Skeletal muscle satellite cell (primary cell): ENCODE data around the gene PTCHD1.

Experiments
- H3K27me3 ChIP-seq: 2 replicates; pipeline ENCODE4 v1.7.0; 2013; ENCODE audit warnings: low read length; ENCODE audit not compliant: control insufficient read depth, insufficient read depth
- H3K36me3 ChIP-seq: 2 replicates; pipeline ENCODE4 v1.7.0; 2013; ENCODE audit warnings: mild to moderate bottlenecking, control low read depth, low read length; ENCODE audit not compliant: insufficient read depth
- H3K4me1 ChIP-seq: 2 replicates; pipeline ENCODE4 v1.7.0; 2013; ENCODE audit warnings: low read length; ENCODE audit not compliant: control insufficient read depth, insufficient read depth
- H3K4me2 ChIP-seq: 2 replicates; pipeline ENCODE4 v1.7.0; 2013; ENCODE audit warnings: mild to moderate bottlenecking, low read length
- H3K4me3 ChIP-seq: 2 replicates; pipeline ENCODE4 v1.7.0; 2013; ENCODE audit warnings: low read length
- H3K9ac ChIP-seq: 2 replicates; pipeline ENCODE4 v1.7.0; 2013; ENCODE audit warnings: mild to moderate bottlenecking, low read depth, low read length, moderate library complexity
- H3K9me3 ChIP-seq: replicated peaks from 2 replicates; pipeline ENCODE4 v1.7.0; 2013; ENCODE audit warnings: mild to moderate bottlenecking, control low read depth, low read length

PTCHD1 gene

GRCh38 chrX:23386260-23386659, 51.6 kb downstream of the PTCHD1 start:
- Histone ChIP-seq H3K4me1 (no peaks in the 10 kb centered on the region), H3K4me2 (no peak overlapping the region), H3K9ac (no peak overlapping the region), H3K36me3 (no peaks in the 10 kb centered on the region), H3K27me3 (no peaks in the 10 kb centered on the region), H3K4me3 (no peak overlapping the region), H3K9me3 (no peaks in the 10 kb centered on the region)

GRCh38 chrX:23386726-23387125, 52.1 kb downstream of the PTCHD1 start:
- H3K4me3 ChIP-seq: no peak overlapping the region
- H3K27me3 ChIP-seq: no peaks in the 10 kb centered on the region
- no peak overlapping the region for H3K9ac ChIP-seq
- no peak overlapping the region for H3K4me2 ChIP-seq
- H3K9me3 ChIP-seq: no peaks in the 10 kb centered on the region
- H3K4me1 ChIP-seq: no peaks in the 10 kb centered on the region
- H3K36me3 ChIP-seq: no peaks in the 10 kb centered on the region

DNA sequence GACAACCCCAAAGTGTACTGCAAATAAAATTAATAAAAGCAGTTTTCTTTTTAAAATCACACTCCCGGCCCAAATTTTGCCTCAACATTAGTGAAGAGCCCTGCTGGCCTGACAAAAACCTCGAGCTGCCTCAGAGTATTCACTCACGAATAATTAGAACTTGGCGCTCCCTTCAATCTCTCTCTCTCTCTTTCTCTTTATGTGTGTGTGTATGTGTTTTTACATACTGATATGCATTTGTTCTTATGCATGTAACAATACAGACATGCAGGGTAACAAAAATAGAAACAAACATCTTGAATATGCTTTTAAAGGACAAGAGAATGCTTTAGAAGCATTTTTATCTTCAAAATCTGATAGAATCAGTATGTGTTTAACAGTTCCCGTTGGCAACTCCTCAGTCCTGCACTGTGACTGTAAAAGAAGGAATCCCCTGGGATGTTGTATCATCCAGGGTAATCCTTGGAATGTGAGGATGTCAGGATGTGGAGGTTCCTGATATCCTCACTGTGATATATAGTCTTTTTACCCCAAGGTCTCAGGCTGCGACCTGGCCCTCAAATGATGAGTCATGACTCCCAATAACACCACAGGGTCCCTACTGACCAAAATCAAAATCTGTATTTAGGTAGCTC, 53.0 kb downstream of the PTCHD1 start:
- Histone ChIP-seq H3K9ac (no peak overlapping the region), H3K4me1 (no peaks in the 10 kb centered on the region), H3K9me3 (no peaks in the 10 kb centered on the region), H3K27me3 (no peaks in the 10 kb centered on the region), H3K4me3 (no peak overlapping the region), H3K36me3 (no peaks in the 10 kb centered on the region), H3K4me2 (no peak overlapping the region)

DNA sequence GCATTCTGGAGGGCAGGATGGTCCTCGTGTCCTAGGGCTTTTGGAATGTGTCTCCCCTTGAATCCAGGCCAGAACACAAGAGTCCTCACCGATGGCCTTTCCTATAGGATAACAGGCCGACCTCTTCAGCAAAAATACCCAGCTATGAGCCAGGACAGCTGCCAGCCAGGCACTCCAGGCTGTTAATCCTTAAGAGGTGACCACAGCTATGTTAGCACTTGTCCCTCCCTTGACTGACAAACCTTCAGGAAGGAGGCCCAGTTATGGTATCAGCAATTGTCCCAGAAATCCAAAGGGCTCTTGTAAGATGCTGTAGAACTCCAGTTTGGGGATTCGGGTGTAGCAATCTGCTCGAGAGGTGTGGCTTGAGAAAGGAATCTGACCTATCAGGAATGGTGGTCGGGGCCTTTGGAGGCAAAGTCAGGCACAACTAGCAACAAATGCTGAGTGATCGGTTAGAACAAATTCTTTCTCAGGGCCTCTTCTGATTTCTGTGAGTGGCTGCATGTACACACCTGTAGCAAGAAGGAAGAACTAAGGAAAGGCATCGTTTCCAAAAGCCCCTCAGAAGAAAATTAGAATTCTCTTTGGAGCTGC, 54.6 kb downstream of the PTCHD1 start:
- Histone ChIP-seq H3K4me1 (no peaks in the 10 kb centered on the region), H3K9ac (no peak overlapping the region), H3K4me3 (no peak overlapping the region), H3K36me3 (no peaks in the 10 kb centered on the region), H3K9me3 (no peaks in the 10 kb centered on the region), H3K27me3 (no peaks in the 10 kb centered on the region), H3K4me2 (no peak overlapping the region)

DNA sequence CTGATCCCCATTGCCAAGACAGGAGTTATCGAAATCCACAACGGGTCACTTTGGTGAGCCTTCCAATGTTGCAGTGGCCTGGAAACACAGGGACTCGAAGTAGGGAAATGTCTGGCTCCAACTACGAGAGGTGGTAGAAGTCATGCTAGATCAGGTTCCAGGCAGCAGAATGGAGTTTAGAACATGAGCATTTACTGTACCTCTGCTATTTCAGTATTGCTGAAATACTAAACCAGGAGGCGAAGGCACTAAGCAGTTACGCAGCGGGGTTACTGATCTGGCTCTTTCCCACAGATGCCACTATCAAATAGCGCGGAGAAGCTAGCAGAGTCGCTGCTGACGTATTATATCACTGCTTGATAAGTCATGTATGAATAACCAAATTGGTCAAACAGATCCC, 56.3 kb downstream of the PTCHD1 start:
- no peaks in the 10 kb centered on the region for H3K9me3 ChIP-seq
- H3K36me3 ChIP-seq: no peaks in the 10 kb centered on the region
- no peak overlapping the region for H3K4me3 ChIP-seq
- no peak overlapping the region for H3K4me2 ChIP-seq
- no peaks in the 10 kb centered on the region for H3K27me3 ChIP-seq
- H3K4me1 ChIP-seq: no peaks in the 10 kb centered on the region
- H3K9ac ChIP-seq: no peak overlapping the region

GRCh38 chrX:23392195-23392594, 57.5 kb downstream of the PTCHD1 start:
- Histone ChIP-seq H3K9ac (no peak overlapping the region), H3K36me3 (no peaks in the 10 kb centered on the region), H3K4me3 (no peak overlapping the region), H3K4me1 (no peaks in the 10 kb centered on the region), H3K27me3 (no peaks in the 10 kb centered on the region), H3K9me3 (no peaks in the 10 kb centered on the region), H3K4me2 (no peak overlapping the region)

DNA sequence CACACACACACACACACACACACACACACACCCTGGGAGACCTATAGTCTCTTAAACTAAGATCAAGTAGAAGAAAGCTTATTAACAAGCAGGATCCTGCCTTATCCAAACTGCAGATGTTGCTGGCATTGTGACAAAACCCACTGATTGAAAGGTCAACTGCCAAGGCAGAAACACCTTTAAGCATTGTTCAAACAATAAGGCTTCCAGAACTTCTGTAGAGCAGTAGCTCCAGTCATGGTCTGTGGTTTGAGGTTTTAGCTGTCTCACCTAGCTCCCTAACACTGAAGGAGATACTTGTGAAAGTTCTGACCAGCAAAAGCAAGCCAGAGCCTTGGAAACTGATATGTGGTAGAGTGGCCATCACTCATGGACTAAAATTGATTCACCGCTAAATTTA, 59.8 kb downstream of the PTCHD1 start:
- Histone ChIP-seq H3K4me1 (no peaks in the 10 kb centered on the region), H3K9ac (no peak overlapping the region), H3K27me3 (no peaks in the 10 kb centered on the region), H3K4me3 (no peak overlapping the region), H3K9me3 (no peaks in the 10 kb centered on the region), H3K36me3 (no peaks in the 10 kb centered on the region), H3K4me2 (no peak overlapping the region)

DNA sequence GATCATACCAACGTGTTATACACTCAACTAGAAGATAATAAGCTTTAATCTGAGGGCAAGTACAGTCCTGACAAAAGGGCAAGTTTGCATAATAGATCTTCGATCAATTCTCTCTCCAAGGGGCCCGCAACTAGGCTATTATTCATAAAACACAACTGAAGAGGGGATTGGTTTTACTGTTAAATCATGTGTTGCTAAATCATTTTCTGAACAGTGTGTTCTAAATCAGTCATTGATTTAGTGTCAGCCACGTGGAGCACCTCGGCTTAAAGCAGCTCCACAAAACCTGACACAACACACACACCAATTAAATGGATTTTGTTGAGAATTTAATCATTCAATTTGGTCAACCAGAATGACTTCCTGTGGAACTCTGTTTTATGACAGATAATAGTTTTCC, 61.6 kb downstream of the PTCHD1 start:
- H3K4me2 ChIP-seq: no peak overlapping the region
- no peaks in the 10 kb centered on the region for H3K36me3 ChIP-seq
- no peak overlapping the region for H3K4me3 ChIP-seq
- H3K9ac ChIP-seq: no peak overlapping the region
- H3K4me1 ChIP-seq: no peaks in the 10 kb centered on the region
- H3K9me3 ChIP-seq: no peaks in the 10 kb centered on the region
- H3K27me3 ChIP-seq: no peaks in the 10 kb centered on the region

DNA sequence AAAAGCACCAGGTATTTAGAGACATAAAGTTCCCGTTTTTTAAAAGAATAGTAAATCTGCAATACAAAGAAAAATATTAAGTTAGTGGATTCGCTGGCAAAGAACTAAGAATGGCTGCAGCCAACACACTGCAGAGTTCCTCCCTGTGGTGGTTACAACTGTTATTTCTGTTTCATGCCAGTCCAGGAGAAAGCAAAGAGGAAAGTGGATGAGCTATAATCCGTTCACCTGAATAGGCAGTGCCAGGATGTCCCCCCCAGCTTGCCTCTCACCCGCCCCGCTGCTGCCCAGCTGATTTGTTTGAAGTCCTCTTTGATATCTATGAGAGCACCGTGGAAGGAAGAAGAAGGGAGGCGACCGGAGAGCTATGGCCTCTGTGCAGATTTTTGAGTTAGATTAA, 63.9 kb downstream of the PTCHD1 start:
- no peak overlapping the region for H3K4me2 ChIP-seq
- no peaks in the 10 kb centered on the region for H3K36me3 ChIP-seq
- H3K27me3 ChIP-seq: no peaks in the 10 kb centered on the region
- no peaks in the 10 kb centered on the region for H3K4me1 ChIP-seq
- H3K9ac ChIP-seq: no peak overlapping the region
- H3K4me3 ChIP-seq: no peak overlapping the region
- H3K9me3 ChIP-seq: no peaks in the 10 kb centered on the region

DNA sequence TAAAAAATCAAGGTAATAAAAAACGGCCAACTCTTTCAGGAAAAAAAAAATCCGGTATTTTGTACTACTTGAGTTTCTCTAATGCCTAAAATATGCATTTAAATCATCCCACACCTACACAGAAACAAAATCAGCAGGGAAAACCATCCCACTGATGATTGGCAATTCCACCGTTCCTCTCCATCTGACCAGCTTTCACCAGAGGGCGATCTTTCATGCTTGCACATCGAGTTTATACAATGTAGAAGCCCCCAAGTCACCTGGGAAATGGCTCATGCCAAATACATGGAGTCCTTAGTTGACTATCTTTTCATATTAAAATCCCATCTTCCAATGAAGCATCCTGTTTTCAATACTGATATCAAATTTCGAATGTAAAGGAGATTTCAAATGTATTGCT, 69.2 kb downstream of the PTCHD1 start:
- H3K36me3 ChIP-seq: no peaks in the 10 kb centered on the region
- H3K4me2 ChIP-seq: no peak overlapping the region
- H3K9ac ChIP-seq: no peak overlapping the region
- no peaks in the 10 kb centered on the region for H3K27me3 ChIP-seq
- H3K4me3 ChIP-seq: no peak overlapping the region
- H3K9me3 ChIP-seq: no peaks in the 10 kb centered on the region
- H3K4me1 ChIP-seq: no peaks in the 10 kb centered on the region

GRCh38 chrX:23422912-23423311, 88.3 kb downstream of the PTCHD1 start:
- Histone ChIP-seq H3K9ac (no peak overlapping the region), H3K4me1 (no peaks in the 10 kb centered on the region), H3K4me3 (no peak overlapping the region), H3K4me2 (no peak overlapping the region), H3K9me3 (no peaks in the 10 kb centered on the region), H3K27me3 (no peaks in the 10 kb centered on the region), H3K36me3 (no peaks in the 10 kb centered on the region)

GRCh38 chrX:23434356-23434884, 99.8 kb downstream of the PTCHD1 start:
- H3K4me2 ChIP-seq: no peak overlapping the region
- no peaks in the 10 kb centered on the region for H3K4me1 ChIP-seq
- H3K27me3 ChIP-seq: no peaks in the 10 kb centered on the region
- H3K4me3 ChIP-seq: no peak overlapping the region
- no peaks in the 10 kb centered on the region for H3K36me3 ChIP-seq
- no peaks in the 10 kb centered on the region for H3K9me3 ChIP-seq
- H3K9ac ChIP-seq: no peak overlapping the region
